H9 (cell line): Measurements from ENCODE around the gene SUN1. TPM values are rescaled to one million over a fixed set of nuclear protein-coding genes. Genes with fewer than 3 reads are reported as not detected.

Source experiments
- DNase-seq: peaks from one replicate; pipeline ENCODE4 v3.0.0-alpha.2; 2017
- H2AFZ ChIP-seq: one replicate; pipeline ENCODE4 v1.6.1; 2013; ENCODE audit warnings: mild to moderate bottlenecking, low read length, control low read depth, moderate library complexity
- H2AK5ac ChIP-seq: 2 replicates; pipeline ENCODE4 v1.6.1; 2013; ENCODE audit warnings: low read length, control low read depth, mixed read lengths; ENCODE audit not compliant: insufficient read length
- H2BK120ac ChIP-seq: one replicate; pipeline ENCODE4 v1.6.1; 2013; ENCODE audit warnings: low read depth, mild to moderate bottlenecking, low read length, control low read depth, inconsistent platforms; ENCODE audit not compliant: poor library complexity, severe bottlenecking
- H2BK12ac ChIP-seq: 2 replicates; pipeline ENCODE4 v1.6.1; 2013; ENCODE audit warnings: low read length, control low read depth, mixed read lengths, low read depth; ENCODE audit not compliant: insufficient read length
- H2BK15ac ChIP-seq: 2 replicates; pipeline ENCODE4 v1.6.1; 2013; ENCODE audit warnings: low read depth, low read length, control low read depth
- H2BK20ac ChIP-seq: one replicate; pipeline ENCODE4 v1.6.1; 2013; ENCODE audit warnings: low read depth, mild to moderate bottlenecking, low read length, control low read depth, inconsistent platforms; ENCODE audit not compliant: poor library complexity, severe bottlenecking
- H2BK5ac ChIP-seq: 2 replicates; pipeline ENCODE4 v1.6.1; 2013; ENCODE audit warnings: low read length, control low read depth, mixed read lengths; ENCODE audit not compliant: insufficient read length
- H3K14ac ChIP-seq: 2 replicates; pipeline ENCODE4 v1.6.1; 2013; ENCODE audit warnings: low read length, control low read depth; ENCODE audit not compliant: insufficient read depth
- H3K18ac ChIP-seq: 2 replicates; pipeline ENCODE4 v1.6.1; 2013; ENCODE audit warnings: low read depth, mild to moderate bottlenecking, mixed read lengths, low read length, control low read depth; ENCODE audit not compliant: insufficient read length
- H3K23ac ChIP-seq: 2 replicates; pipeline ENCODE4 v1.6.1; 2013; ENCODE audit warnings: low read length, control low read depth, mixed read lengths, low read depth; ENCODE audit not compliant: insufficient read length
- H3K23me2 ChIP-seq: 2 replicates; pipeline ENCODE4 v1.6.1; 2013; ENCODE audit warnings: low read depth, mild to moderate bottlenecking, mixed read lengths, low read length, control low read depth; ENCODE audit not compliant: insufficient read length, poor library complexity, severe bottlenecking
- H3K27ac ChIP-seq: 2 replicates; pipeline ENCODE4 v1.5.1; 2013; ENCODE audit warnings: low read length, control low read depth, mixed read lengths, low read depth; ENCODE audit not compliant: insufficient read length
- H3K27me3 ChIP-seq: 2 replicates; pipeline ENCODE4 v1.6.1; 2013; ENCODE audit warnings: low read length, control low read depth, inconsistent platforms; ENCODE audit not compliant: insufficient read depth
- H3K4ac ChIP-seq: 2 replicates; pipeline ENCODE4 v1.6.1; 2013; ENCODE audit warnings: low read depth, mild to moderate bottlenecking, control low read depth, inconsistent platforms, low read length, moderate library complexity
- H3K4me1 ChIP-seq: 2 replicates; pipeline ENCODE4 v1.6.1; 2013; ENCODE audit warnings: low read length, control low read depth, inconsistent platforms; ENCODE audit not compliant: insufficient read depth
- H3K4me2 ChIP-seq: 2 replicates; pipeline ENCODE4 v1.6.1; 2013; ENCODE audit warnings: low read length, control low read depth, mixed read lengths; ENCODE audit not compliant: insufficient read length, insufficient read depth
- H3K56ac ChIP-seq: 2 replicates; pipeline ENCODE4 v1.6.1; 2013; ENCODE audit warnings: low read depth, mild to moderate bottlenecking, mixed read lengths, low read length, control low read depth; ENCODE audit not compliant: insufficient read length
- H3K79me1 ChIP-seq: 2 replicates; pipeline ENCODE4 v1.6.1; 2013; ENCODE audit warnings: low read depth, mild to moderate bottlenecking, moderate library complexity, low read length, control low read depth, inconsistent platforms; ENCODE audit not compliant: insufficient read depth, poor library complexity, severe bottlenecking
- H3K79me2 ChIP-seq: 2 replicates; pipeline ENCODE4 v1.6.1; 2013; ENCODE audit warnings: low read length, control low read depth, inconsistent platforms; ENCODE audit not compliant: insufficient read depth
- H3K9ac ChIP-seq: 2 replicates; pipeline ENCODE4 v1.6.1; 2013; ENCODE audit warnings: low read length, control low read depth, mixed read lengths; ENCODE audit not compliant: insufficient read length; ENCODE audit errors: extremely low read depth
- H3K9me3 ChIP-seq: one replicate; pipeline ENCODE4 v1.6.1; 2013; ENCODE audit warnings: low read depth, low read length, inconsistent platforms; ENCODE audit not compliant: control insufficient read depth
- H3T11ph ChIP-seq: one replicate; pipeline ENCODE4 v1.6.1; 2013; ENCODE audit warnings: mild to moderate bottlenecking, low read length, control low read depth, inconsistent platforms
- H4K20me1 ChIP-seq: one replicate; pipeline ENCODE4 v1.6.1; 2013; ENCODE audit not compliant: control insufficient read depth, insufficient read length, insufficient read depth
- H4K5ac ChIP-seq: 2 replicates; pipeline ENCODE4 v1.6.1; 2013; ENCODE audit warnings: low read depth, mild to moderate bottlenecking, mixed read lengths, low read length, control low read depth; ENCODE audit not compliant: insufficient read length
- H4K8ac ChIP-seq: replicated peaks from 2 replicates; pipeline ENCODE4 v1.6.1; 2013; ENCODE audit warnings: low read length, control low read depth, mixed read lengths, low read depth; ENCODE audit not compliant: insufficient read length
- H4K91ac ChIP-seq: 2 replicates; pipeline ENCODE4 v1.6.1; 2013; ENCODE audit warnings: low read depth, mild to moderate bottlenecking, moderate library complexity, mixed read lengths, low read length, control low read depth; ENCODE audit not compliant: insufficient read length
- H3K27ac Mint-ChIP-seq, 3 experiments: 2 replicates in 2 of 3; 3 replicates in 1 of 3; pipeline ENCODE4 v1.8.0; 2020 to 2021; ENCODE audit warnings: mixed read lengths in 3 of 3, mild to moderate bottlenecking in 1 of 3, moderate library complexity in 1 of 3
- H3K27me3 Mint-ChIP-seq: 2 replicates; pipeline ENCODE4 v1.8.0; 2021; ENCODE audit warnings: low read depth, mild to moderate bottlenecking, moderate library complexity, mixed read lengths
- H3K36me3 Mint-ChIP-seq, 3 experiments: 2 replicates in 2 of 3; 3 replicates in 1 of 3; pipeline ENCODE4 v1.8.0; 2020 to 2021; ENCODE audit warnings: low read depth in 3 of 3, mixed read lengths in 3 of 3; ENCODE audit not compliant: insufficient read depth in 1 of 3
- H3K4me1 Mint-ChIP-seq, 2 experiments: 2 replicates each; pipeline ENCODE4 v1.8.0; 2020; ENCODE audit warnings: mixed read lengths in 2 of 2
- H3K4me3 Mint-ChIP-seq, 2 experiments: 2 replicates in 1 of 2; 3 replicates in 1 of 2; pipeline ENCODE4 v1.8.0; 2020 to 2021; ENCODE audit warnings: mild to moderate bottlenecking in 2 of 2, mixed read lengths in 2 of 2, moderate library complexity in 1 of 2
- H3K9me3 Mint-ChIP-seq, 2 experiments: 2 replicates in 1 of 2; 3 replicates in 1 of 2; pipeline ENCODE4 v1.8.0; 2020; ENCODE audit warnings: mild to moderate bottlenecking in 2 of 2, mixed read lengths in 2 of 2, moderate library complexity in 1 of 2
- CTCF ChIP-seq: fragments of 200-600 bp; sonication (generic); conservative IDR thresholded peaks from 3 replicates; pipeline ENCODE4 v1.8.0; 2021; ENCODE audit warnings: antibody characterized with exemption, mild to moderate bottlenecking
- WGBS: extraction: QIAGEN DNeasy Blood & Tissue Kit; methylation state at CpG from one replicate; pipeline ENCODE4 v1.1.7; 2013; ENCODE audit warnings: missing lambda C conversion rate, low lambda C conversion rate, mixed read lengths; ENCODE audit not compliant: insufficient read length; ENCODE audit errors: extremely low coverage; 5-methylcytosine and 5-hydroxymethylcytosine counted together
- total RNA-seq: library from RNA; stranded (reverse); gene quantifications from 2 replicates; pipeline ENCODE4 v1.2.1, GENCODE V29; 2021

SUN1 gene
- total RNA-seq, 1 experiment from 2014 or later = 118 TPM

DNA sequence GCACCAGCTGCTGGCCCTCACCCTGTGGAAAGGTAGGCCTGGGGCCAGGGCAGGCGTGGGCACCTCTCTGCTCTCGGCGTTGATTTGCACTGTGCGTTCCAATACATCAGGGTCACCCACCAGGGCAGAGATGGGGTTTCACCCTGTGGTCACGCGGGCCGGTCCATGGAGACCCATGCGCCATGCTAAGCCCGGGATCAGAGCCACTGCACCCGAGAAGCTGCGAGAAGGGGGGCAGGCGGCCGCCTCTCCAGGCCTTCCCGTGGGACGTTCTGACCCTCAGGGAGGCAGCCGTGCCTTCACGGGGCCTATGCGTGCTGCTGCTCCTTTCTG, 55.2 kb downstream of the SUN1 start:
- no peak overlapping the region for H2AFZ ChIP-seq
- no peaks in the 10 kb centered on the region for H3K23me2 ChIP-seq
- no peaks in the 10 kb centered on the region for H3K27me3 ChIP-seq
- no peak overlapping the region; a peak in 1 of 7 replicates for H3K27ac Mint-ChIP-seq
- H3K79me1 ChIP-seq = peaks cover 6% of the 10 kb centered on the region
- peaks cover 0 to 3% of the 10 kb centered on the region in 2 experiments; a peak in 1 of 5 replicates for H3K9me3 Mint-ChIP-seq
- H3K9ac ChIP-seq = no peak overlapping the region
- no peaks in the 10 kb centered on the region for H3K4me1 ChIP-seq
- H2BK15ac ChIP-seq = no peak overlapping the region
- H2BK120ac ChIP-seq = no peak overlapping the region
- H3K56ac ChIP-seq = no peak overlapping the region
- DNase-seq = no peak
- peaks cover 26 to 48% (median 39%) of the 10 kb centered on the region in 3 experiments for H3K36me3 Mint-ChIP-seq
- H3T11ph ChIP-seq = no peak overlapping the region
- peaks cover 24% of the 10 kb centered on the region; the same call in 1 of the 2 replicates for H3K79me2 ChIP-seq
- no peak overlapping the region for H3K4me3 Mint-ChIP-seq
- no peak overlapping the region for H2BK20ac ChIP-seq
- H4K5ac ChIP-seq = no peak overlapping the region
- no peaks in the 10 kb centered on the region for H4K20me1 ChIP-seq
- TF ChIP-seq CTCF = no peak
- H2AK5ac ChIP-seq = no peak overlapping the region
- H3K23ac ChIP-seq = no peak overlapping the region
- H3K4ac ChIP-seq = no peak overlapping the region
- H2BK12ac ChIP-seq = no peak overlapping the region
- no peak overlapping the region for H4K8ac ChIP-seq
- no peak overlapping the region for H4K91ac ChIP-seq
- H3K9me3 ChIP-seq = no peaks in the 10 kb centered on the region
- no peak overlapping the region for H2BK5ac ChIP-seq
- H3K27me3 Mint-ChIP-seq = no peaks in the 10 kb centered on the region
- H3K14ac ChIP-seq = no peak overlapping the region; the same call in 1 of the 2 replicates
- no peak overlapping the region for H3K18ac ChIP-seq
- H3K4me1 Mint-ChIP-seq = peaks cover 2 to 6% of the 10 kb centered on the region in 2 experiments; a peak in 1 of 4 replicates
- H3K27ac ChIP-seq = no peak overlapping the region
- H3K4me2 ChIP-seq = no peak overlapping the region
- no CpG with 5 or more reads among the region's 18 CpGs for WGBS
